Omental fat pad (tissue), 4 donors: ENCODE results near the gene FAM118A. TPM values are rescaled to one million over a fixed set of nuclear protein-coding genes. Genes with fewer than 3 reads are reported as not detected.

Experiments
- ATAC-seq: fragments of 150-250 bp; one replicate; pipeline ENCODE4 v1.9.1; 2016; ENCODE audit warnings: mild to moderate bottlenecking, moderate library complexity; ENCODE audit not compliant: low FRiP score
- DNase-seq: peaks from one replicate; pipeline ENCODE4 v3.0.0-alpha.2; 2019; ENCODE audit warnings: low spot score
- CTCF ChIP-seq, 3 donors: fragments of 450-650 bp; IDR thresholded peaks; one replicate each; pipeline ENCODE4 v1.5.1; 2016 to 2017; ENCODE audit warnings: antibody characterized with exemption in 3 of 3, mild to moderate bottlenecking in 3 of 3, moderate library complexity in 2 of 3
- total RNA-seq, 4 donors: library from RNA; depleted of rRNA; stranded (reverse); fragments of >200 nt; gene quantifications; one replicate each; pipeline ENCODE4 v1.1.0, GENCODE V29; 2016

The FAM118A gene
- total RNA-seq, 4 donors from 2014 or later: 16.9 to 59.0 (median 33.7) TPM

- no peak for TF ChIP-seq CTCF (IDR thresholded peaks at IDR 0.05)
These were observed 44.2 kb upstream of the FAM118A start for GRCh38 chr22:45265535-45265934.

GRCh38 chr22:45268167-45268957, 41.4 kb upstream of the FAM118A start:
- no peak for DNase-seq
- TF ChIP-seq CTCF (IDR thresholded peaks at IDR 0.05): no peak
- ATAC-seq: peak; percentile 4

More at GRCh38 chr22:45265535-45265934, 44.2 kb upstream of the FAM118A start:
- ATAC-seq: no peak
- no peak for DNase-seq

GRCh38 chr22:45268958-45269844, 40.5 kb upstream of the FAM118A start:
- peak; percentile 80 for DNase-seq
- TF ChIP-seq CTCF (IDR thresholded peaks at IDR 0.05): peak in 2 of 3 donors; percentile 77 to 88
- peak; percentile 79 for ATAC-seq

GRCh38 chr22:45270095-45271020, 39.4 kb upstream of the FAM118A start:
- ATAC-seq (no peak), DNase-seq (no peak)
- no peak for TF ChIP-seq CTCF (IDR thresholded peaks at IDR 0.05)

GRCh38 chr22:45271667-45272201, 38.0 kb upstream of the FAM118A start:
- DNase-seq: no peak
- ATAC-seq: no peak
- no peak for TF ChIP-seq CTCF (IDR thresholded peaks at IDR 0.05)

- TF ChIP-seq CTCF (IDR thresholded peaks at IDR 0.05): no peak
- ATAC-seq (no peak), DNase-seq (no peak)
These were observed 37.2 kb upstream of the FAM118A start for GRCh38 chr22:45272498-45272897.
